ENCODE results near the gene FAM210B.
"Not testable (repeated sequence)": the region's sequence is repeated elsewhere in the genome, so short reads cannot be mapped to it uniquely, and the experiment has no call there.

FAM210B gene

GRCh38 chr20:56393653-56394052 lies 34.9 kb downstream of the FAM210B start:
- no peak for DNase-seq

GRCh38 chr20:56395166-56395565 lies 36.4 kb downstream of the FAM210B start:
- DNase-seq, result no peak

- DNase-seq, result no peak
Measured at GRCh38 chr20:56400001-56400640, 41.3 kb downstream of the FAM210B start.

- no peak for DNase-seq
Measured at GRCh38 chr20:56403465-56403864, 44.7 kb downstream of the FAM210B start.

GRCh38 chr20:56405356-56405755 lies 46.6 kb downstream of the FAM210B start:
- not testable (repeated sequence) for DNase-seq

- no peak for DNase-seq
Measured at GRCh38 chr20:56406910-56407309, 48.1 kb downstream of the FAM210B start.

GRCh38 chr20:56409521-56409920 lies 50.7 kb downstream of the FAM210B start:
- DNase-seq, result no peak

GRCh38 chr20:56409956-56410355 lies 51.2 kb downstream of the FAM210B start:
- no peak for DNase-seq

GRCh38 chr20:56411287-56411686 lies 52.5 kb downstream of the FAM210B start:
- DNase-seq, result not testable (repeated sequence)

- no peak for DNase-seq
Measured at GRCh38 chr20:56411759-56412472, 53.1 kb downstream of the FAM210B start, which contains the start of gene CASS4. Gene CASS4, plus strand, starts transcription at chr20:56412260. Its CDS starts 199 bp downstream, at chr20:56412459.

GRCh38 chr20:56412473-56412790 lies 53.7 kb downstream of the FAM210B start:
- DNase-seq, result no peak

GRCh38 chr20:56412949-56413348 lies 54.2 kb downstream of the FAM210B start:
- no peak for DNase-seq

- no peak for DNase-seq
Measured at GRCh38 chr20:56414842-56415765, 56.3 kb downstream of the FAM210B start.

GRCh38 chr20:56417402-56417801 lies 58.6 kb downstream of the FAM210B start:
- no peak for DNase-seq

GRCh38 chr20:56417911-56418310 lies 59.1 kb downstream of the FAM210B start:
- DNase-seq, result no peak

All from activated CD8-positive, alpha-beta memory T cell treated with anti-CD3 and anti-CD28 coated beads for 24 hours (primary cell).